M059J (cell line): ENCODE results near the gene MED9. TPM values are rescaled to one million over a fixed set of nuclear protein-coding genes. Genes with fewer than 3 reads are reported as not detected.

ENCODE experiments used
- DNase-seq: peaks from one replicate; pipeline ENCODE4 v3.0.0-alpha.2; 2012; ENCODE audit warnings: low read depth
- total RNA-seq: library from RNA; depleted of rRNA; stranded (reverse); fragments of >200 nt; shearing (Covaris generic); gene quantifications from 2 replicates; pipeline ENCODE4 v1.2.3, GENCODE V29; 2014

The MED9 gene
- total RNA-seq, 1 experiment from 2014 or later: 20.8 TPM

- no peak for DNase-seq
Observed at GRCh38 chr17:17503566-17504130, 26.8 kb downstream of the MED9 start.

- DNase-seq: no peak
Observed at GRCh38 chr17:17504341-17505140, 27.7 kb downstream of the MED9 start.

- no peak for DNase-seq
Observed at GRCh38 chr17:17505151-17505550, 28.4 kb downstream of the MED9 start.

- no peak for DNase-seq
Observed at GRCh38 chr17:17505610-17506171, 28.9 kb downstream of the MED9 start.

- no peak for DNase-seq
Observed at GRCh38 chr17:17506181-17506741, 29.5 kb downstream of the MED9 start.

GRCh38 chr17:17506893-17507464 lies 30.2 kb downstream of the MED9 start:
- peak; percentile 53 for DNase-seq

- DNase-seq: no peak
Observed at GRCh38 chr17:17507465-17508011, 30.7 kb downstream of the MED9 start.

- DNase-seq: no peak
Observed at GRCh38 chr17:17508019-17508535, 31.3 kb downstream of the MED9 start.

GRCh38 chr17:17508646-17509591 lies 32.1 kb downstream of the MED9 start:
- no peak for DNase-seq

GRCh38 chr17:17509601-17510425 lies 33.0 kb downstream of the MED9 start:
- DNase-seq: no peak

GRCh38 chr17:17510456-17511292 lies 33.9 kb downstream of the MED9 start:
- DNase-seq: peak; percentile 17

GRCh38 chr17:17511293-17511741 lies 34.5 kb downstream of the MED9 start:
- DNase-seq: peak; percentile 23

GRCh38 chr17:17511881-17512858 lies 35.4 kb downstream of the MED9 start:
- DNase-seq: peak; percentile 99

- no peak for DNase-seq
Observed at GRCh38 chr17:17512866-17513265, 36.1 kb downstream of the MED9 start.

- DNase-seq: no peak
Observed at GRCh38 chr17:17513626-17514025, 36.8 kb downstream of the MED9 start.

GRCh38 chr17:17514361-17514992 lies 37.7 kb downstream of the MED9 start:
- no peak for DNase-seq
